Stimulated activated CD8-positive, alpha-beta memory T cell treated with anti-CD3 and anti-CD28 coated beads, Interleukin-12 subunit alpha, Interleukin-12 subunit beta, amount 100 ng/mL, for 1 hour (primary cell): ENCODE results near the gene LGI4.

Experiments
- DNase-seq: peaks from one replicate; pipeline ENCODE4 v3.0.0-alpha.2; 2020; ENCODE audit warnings: low read depth

Gene LGI4

DNA sequence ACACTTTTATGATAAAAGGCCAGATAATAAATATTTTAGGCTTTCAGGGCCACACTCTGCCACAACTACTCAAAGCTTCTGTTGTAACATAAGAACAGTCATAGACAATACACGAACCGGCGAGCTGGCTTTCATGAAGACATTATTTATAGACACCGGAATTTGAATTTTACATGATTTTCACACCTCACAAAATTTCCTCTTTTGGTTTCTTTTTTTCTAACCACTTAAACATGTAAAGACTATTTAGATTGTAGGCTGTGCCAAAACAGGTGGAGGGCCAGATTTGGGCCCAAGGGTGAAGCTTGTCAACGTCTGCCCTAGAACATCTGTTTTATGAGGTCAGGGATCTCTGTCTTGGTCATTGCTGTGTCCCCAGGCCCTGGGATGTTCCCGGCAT lies 48.9 kb downstream of the LGI4 start:
- no peak for DNase-seq

DNA sequence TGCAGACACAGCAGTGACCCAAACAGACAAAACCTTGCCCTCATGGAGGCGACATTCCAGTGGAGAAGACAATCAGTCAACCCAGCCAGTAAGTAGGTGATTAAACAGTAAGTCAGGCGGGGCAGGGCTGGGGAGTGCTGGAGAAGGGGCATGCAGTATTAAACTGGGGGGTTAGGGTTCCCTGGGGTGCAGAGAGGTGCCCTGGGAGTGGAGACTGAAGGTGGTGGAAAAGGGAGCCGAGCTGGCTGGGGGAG lies 50.4 kb downstream of the LGI4 start:
- no peak for DNase-seq

DNA sequence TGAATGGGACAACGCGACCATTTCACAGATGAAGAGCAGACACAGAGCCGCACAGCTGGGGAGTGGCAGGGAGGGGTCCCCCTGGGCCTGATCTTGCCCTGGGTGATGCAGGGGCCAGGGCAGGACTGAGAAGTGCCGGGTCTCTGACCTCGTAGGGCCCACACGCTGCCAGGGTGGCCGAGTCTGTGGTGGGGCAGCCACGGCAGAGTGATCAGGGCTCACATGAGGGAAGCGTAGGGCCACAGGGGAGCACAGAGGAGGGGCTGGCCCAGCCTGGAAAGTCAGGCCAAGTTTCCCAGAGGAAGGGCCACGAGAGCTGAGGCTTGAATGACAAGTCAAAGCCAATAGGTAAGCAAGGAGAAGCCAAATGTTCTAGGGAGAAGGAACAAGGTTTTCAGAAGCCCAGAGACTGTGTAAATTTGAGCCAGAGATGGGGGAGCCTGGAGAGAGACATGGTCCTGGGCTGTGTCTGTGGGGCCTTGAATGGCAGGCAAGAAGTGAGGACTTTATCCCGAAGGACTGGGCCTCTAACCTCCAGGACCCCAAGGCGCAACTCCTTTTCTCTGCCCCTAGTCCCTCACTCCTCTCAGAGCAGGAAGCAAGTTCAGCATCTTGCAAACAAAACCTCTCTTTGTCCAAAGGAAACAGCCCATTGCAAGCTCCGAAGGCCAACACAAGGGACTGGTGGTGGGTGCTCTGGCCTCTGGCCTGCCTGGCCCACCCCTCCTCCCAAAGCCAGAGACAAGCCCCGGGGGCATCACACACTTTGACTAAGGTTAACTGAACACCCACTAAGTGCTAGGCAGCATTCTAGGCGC lies 51.0 kb downstream of the LGI4 start:
- DNase-seq, result no peak

DNA sequence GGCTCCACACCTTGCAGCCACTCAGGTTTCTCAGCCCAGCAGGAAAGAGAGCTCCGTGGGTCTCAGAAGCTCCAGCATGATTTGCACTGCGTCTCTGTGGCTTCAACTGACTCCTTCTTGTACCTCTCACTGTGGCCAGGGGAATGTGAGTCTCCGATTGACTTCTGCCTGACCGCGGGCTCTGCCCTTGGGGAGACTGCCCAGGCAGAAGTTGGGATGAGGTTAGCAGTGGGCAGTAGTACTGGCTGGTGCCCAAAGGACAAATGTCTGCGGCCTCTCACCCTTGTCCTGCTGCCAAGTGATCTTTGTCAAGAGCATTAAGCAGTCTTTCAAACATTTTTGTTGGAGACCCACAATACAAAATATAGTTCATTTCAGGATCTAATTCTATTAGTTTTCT lies 53.7 kb downstream of the LGI4 start:
- no peak for DNase-seq

DNA sequence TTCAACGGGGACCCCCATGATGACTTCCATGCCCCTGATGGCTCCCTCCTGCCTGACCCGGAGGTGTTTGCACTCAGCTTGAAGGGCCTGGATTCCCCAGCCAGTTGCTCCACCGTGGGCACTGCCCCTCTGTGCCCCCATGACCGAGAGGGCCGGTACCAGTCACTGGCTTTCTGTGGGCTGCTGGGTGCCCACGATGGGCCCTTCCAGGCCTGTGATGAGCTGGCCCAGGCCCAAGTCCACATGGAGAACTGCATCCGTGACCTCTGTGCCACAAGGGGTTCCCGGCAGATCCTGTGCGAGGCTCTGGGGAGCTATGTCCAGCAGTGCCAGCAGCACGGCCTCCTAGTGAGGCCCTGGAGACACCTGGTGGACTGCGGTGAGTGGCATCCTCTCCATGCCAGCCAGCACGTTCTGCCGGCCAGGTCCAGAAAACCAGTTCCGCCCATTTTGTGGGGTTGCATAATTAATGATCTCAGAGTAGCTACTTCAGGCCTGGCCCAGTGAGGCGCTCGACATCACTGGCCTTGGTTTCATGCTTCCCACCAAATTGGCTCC lies 54.2 kb downstream of the LGI4 start:
- no peak for DNase-seq

DNA sequence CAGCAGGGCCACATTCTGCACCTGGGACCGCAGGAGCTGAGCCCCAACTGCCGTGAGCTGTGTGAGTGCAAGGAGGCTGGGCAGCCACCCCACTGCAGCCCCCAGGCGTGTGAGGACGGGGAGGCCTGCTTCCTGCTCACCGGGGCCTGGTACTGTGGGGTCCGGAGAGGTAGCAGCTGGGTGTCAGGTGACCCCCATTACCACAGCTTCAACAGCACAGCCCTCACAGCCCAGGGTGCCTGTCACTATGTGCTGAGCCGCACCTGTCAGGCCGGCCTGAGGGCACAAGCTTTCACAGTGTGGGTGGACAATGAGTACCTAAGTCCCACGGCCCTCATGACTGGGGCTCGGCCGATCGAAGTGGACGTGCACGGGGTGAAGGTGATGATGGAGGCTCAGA lies 55.0 kb downstream of the LGI4 start:
- no peak for DNase-seq

DNA sequence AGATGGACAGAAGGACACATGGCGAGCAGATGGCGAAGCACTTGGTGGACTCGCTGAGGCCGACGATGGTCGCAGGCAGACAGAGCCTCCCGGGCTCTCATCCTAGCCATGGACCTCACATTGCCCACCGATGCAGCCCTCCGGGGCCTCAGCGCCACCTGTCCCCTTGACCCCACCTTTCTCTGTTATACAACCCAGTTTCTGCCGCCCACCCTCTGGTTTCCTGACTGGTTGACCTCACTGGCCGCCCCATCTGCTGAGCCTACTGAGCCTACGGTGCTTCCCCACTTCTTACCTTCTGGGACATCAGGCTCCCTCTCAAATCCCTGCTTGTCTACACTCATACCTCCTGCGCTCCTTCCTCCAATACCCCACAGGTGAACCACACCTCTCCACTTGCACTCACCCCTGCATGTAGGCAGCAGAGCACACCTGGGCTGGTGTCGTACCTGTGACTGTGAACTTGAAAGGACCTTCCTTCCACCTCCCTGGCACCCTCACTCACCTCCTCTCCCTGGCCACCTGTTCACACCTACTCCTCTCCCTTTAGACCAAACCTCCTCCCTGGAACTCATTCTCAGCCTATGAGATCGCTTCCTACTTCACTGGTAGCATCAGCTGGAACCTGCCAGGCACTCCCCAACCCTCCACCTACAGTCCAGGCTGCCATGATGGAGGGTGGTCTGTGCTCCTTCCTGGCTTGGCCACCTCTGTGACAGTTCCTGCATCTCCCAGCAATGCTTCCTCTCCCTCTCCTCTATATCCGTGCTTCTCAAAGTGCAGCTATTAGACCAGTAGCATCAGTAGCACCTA lies 57.2 kb downstream of the LGI4 start:
- no peak for DNase-seq

DNA sequence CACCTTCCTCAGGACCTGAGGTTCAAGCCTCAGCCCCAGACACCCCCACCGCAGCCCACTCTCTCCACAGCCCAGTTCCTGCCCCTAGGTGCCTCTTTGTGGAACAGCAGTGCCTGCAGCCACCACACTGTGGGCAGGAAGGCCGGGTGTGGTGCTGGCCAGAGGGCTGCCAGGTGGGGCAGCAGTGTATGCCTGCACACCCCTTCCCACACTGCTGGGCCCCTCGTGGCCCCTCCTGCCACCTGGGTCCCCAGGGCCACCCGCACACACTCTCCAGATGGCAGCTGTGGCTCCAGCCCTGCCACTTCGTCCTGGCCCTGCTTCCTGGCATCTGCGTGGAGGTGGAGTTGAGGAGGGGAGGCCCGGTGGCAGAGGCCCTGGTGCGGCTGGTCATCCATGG lies 58.2 kb downstream of the LGI4 start:
- DNase-seq, result no peak

DNA sequence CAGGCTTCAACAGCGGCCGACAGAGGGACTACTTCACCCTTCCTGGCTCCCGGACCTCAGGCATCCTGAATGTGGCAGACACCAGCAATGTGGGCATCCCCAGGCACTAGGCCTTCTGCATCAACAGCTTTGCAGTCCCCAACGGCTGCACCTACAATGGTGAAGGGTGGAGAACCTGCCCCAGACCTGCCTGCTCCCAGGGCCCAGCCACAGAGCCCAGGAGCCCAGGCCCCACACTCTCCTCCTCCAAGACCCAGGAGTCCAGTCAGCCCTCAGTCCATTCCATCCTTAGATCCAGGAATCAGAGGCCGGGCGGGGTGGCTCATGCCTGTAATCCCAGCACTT lies 58.9 kb downstream of the LGI4 start:
- no peak for DNase-seq

DNA sequence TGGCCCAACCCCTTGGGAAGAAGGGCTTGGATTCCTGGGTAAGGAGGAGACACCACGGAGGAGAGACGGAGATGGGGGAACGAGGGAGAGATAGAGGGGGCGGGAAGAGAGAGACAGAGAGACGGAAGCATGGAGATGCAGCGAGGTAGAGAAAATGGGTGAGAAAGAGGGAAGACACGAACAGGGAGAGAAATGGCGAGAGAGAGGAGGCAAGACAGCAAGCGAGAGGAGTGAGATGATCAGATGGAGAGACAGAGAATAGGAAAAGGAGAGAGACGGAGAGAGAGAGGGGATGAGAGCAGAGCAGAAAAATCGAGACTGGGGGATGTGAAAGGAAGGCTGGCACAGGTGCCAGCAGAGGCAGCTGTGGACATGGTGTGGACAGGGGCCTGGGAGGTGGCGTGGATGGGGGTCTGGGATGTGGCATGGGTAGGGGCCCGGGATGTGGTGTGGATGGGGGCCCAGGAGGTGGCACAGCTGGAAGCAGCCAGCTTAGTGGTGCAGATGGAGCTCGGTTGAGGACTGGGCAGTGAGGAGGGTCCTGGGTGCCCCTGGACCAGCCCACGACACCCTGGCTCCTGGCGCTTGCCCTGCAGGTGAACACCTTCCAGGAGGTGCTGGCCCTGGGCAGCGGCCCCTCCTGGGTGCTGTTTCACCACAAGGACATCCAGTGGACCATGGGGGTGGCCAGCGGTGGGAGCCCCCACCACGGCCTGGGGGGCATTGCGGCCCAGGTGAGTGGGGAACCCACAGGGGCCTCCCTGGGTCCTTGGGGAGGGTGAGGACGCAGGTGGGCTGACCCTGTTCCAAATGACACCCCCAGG lies 59.4 kb downstream of the LGI4 start:
- no peak for DNase-seq
